HG03135 (cell line): ENCODE results near the gene DIP2C.

ENCODE experiments used
- ATAC-seq: cut with Tn5 transposase; IDR thresholded peaks from one replicate; pipeline ENCODE4 v1.9.1; 2021; ENCODE audit warnings: mild to moderate bottlenecking, moderate library complexity; ENCODE audit not compliant: unreplicated experiment

DIP2C gene

DNA sequence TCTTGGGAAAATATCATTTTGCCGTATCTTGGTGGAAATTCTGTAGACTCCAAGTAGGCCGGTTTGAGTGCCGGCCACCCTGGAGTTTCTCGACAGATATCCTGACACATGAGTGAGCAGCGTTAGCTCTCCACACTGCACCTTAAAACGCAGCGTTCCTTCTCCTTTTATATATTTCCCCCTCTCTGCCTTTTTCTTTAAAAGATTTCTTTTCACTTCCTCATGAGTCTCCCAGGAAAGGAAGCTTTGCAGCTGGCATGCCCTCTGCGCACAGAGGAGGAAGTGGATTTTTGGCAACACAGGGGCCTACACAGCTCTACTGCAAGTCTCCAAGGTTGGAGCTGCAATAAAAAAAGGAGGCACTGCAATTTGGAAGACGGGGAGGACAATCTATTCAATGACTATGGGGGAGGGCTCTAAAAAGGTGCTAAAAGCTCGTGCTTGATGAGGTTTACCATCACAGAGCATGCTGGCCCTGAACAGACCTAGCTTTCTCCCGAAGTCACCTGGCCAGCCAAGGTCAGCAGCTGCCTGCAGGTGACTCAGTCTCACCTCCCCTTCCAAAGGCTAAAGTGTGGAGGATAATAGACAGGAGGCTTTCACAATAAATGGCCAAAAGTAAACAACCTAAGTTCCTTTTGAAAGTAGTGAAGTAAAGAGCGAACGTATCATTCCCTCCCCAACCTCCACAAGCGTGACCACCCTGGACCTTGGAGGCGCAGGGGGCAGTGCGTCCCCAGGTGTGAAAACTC is 301.4 kb downstream of the DIP2C start:
- no peak for ATAC-seq

DNA sequence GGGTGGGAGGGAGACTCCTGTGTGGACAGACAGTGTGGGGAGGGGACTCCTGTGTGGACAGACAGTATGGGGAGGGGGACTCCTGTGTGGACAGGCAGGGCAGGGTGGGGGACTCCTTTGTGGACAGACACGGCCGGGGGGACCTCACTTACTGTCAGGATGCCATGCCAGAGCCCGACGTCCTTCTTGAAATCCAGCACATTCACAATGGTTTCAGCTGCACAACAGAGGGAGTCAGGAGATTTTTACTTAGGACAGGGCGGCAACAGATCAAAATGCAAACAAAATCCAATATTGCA is 301.9 kb downstream of the DIP2C start:
- no peak for ATAC-seq

DNA sequence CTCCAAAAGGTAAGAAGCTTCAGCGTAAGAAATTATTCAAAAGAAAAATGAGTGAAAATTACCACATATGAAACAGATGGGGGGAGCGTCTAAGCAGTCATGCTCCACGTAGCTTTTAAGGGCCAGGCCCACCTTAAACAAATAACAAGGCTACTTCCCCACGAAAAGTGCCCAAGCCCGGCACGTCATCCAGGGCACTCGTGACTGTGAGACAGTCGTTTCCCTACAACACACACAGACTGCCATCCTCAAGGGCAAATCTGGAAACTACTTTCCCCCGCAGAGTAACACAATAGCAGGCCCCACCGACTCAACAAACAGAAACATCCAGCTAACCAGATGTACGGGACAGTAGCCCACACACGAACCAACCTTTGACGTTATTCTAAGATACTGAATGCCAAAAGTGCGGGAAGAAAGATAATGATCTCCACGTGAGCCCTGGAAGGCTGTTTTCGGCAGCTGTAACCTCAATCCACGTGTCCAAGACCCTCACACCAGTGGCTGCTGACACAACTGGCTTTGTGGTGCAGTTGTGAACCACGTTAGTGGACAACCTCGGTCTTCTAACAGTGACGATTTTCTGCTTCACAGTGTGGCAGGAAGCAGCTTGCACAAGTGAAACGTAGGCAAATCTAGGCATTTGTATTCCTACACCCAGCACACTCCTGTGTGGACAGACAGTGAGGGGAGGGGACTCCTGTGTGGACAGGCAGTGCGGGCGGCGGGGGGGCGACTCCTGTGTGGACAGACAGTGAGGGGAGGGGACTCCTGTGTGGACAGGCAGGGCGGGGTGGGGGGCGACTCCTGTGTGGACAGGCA is 302.5 kb downstream of the DIP2C start:
- no peak for ATAC-seq

DNA sequence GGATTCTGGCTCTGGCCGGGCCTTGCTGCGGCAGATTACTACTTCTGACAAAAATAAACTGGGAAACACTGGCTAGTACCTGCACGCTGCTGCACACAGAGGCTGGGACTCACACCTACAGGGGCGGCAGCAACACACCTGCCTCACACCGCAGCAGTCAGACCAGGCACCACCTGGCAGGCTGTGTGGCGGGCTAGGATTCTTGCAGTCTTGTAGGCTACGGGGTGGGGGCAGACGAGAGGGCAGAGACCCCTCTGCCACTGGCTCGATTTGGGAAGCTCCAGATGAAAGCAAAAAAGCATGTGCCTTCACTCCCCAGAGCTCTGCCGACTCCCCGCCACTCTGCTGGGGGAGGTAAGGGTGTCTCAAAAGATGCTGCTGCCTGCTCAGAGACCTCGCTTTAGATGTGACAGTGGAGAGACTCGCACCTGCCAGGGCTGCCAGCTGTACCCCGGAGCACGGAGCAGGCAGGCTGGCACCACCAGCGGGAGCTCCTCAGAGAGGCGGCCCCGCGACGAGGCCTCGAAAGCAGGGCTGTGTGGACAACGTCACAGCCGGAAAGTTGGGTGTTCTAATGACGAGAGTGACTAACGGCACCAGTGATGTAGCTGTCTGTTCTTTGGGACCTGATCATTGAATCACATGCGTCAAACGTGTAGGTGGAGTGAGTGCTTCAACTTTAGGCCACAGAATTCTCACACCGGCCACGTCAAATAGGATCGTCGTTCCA is 303.7 kb downstream of the DIP2C start:
- ATAC-seq: no peak

DNA sequence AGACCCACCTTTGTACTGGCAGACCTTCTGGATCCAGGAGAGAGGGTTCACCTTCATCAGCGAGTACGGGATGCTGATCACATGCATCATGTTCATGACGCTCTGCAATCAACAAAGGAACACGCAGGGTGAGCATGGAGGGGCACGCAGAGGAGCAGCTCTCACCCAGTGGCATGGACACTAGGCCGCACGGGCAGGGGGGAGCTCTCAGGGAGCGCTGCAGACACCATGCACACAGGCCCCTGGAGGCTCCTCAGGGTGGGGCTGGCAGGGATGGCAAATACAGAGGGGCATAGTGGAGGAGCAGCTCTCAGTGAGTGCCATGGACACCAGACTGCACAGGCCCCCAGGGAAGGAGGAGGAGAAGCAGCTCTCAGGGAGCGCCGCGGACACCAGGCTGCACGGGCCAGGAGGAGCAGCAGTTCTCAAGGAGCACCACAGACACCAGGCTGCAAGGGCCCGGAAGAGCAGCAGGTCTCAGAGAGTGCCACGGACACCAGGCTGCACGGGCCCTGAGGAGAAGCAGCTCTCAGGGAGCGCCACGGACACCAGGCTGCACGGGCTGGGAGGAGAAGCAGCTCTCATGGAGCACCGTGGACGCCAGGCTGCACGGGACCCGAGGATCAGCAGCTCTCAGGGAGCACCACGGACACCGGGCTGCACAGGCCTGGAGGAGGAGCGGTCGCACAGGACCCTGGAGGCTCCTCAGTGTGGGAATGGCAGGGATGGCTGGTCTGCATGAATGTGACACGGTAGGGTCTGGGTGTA is 304.7 kb downstream of the DIP2C start:
- no peak for ATAC-seq

DNA sequence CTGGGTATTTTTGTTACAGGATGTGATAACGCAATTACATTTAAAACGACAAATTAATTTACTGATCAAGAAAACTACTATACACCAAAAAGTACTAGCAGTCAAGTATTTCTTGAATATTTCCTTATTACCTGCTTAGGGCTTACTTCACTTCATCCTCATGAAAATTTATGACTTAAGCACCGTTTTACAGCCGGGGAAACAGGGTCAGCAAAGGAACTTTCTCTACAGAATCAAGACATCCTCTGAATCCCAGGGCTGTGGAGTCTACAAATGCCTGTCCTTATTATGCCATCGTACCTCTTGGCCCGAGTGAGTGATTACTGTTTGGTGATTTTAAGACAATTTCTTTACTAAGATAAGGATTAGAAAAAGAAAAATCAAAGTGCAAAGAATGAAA is 305.9 kb downstream of the DIP2C start:
- ATAC-seq: no peak

DNA sequence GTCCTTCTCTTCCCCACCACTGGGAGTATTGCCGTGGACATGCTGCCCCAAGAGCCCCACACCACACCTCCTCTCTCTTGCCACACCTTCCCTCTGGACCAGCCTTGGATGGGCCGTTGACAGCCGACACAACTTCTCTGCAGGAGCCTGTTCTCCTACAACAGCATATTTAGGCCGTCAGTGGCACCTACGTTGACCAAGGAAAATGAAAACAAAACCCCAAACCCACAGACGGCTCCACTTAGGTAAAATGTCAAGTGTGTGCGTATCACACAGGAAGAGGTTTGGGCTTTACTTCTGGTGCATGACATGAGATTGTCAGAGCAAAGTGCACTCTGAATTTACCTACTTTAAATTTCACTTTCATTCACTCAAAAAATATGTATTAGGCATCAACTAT is 307.7 kb downstream of the DIP2C start:
- no peak for ATAC-seq

DNA sequence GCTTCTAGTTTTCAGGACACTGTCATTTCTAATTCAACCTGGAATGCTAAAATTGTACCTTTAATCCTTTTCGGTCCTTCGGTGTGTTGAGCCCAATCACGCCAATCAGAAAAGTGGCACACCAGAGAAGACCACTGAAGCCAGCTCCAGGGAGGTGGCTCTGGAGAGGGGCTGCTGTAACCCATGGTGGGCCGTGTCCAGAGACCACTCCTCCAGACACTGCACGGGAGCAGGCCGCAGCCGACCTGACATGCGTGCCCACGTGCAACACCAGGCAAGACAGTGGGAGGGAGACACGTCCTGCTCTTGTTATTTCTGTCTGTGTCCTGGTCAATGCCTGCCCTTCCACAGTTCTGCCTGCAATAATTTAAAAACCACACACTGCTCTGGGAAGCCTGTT is 308.1 kb downstream of the DIP2C start:
- ATAC-seq: no peak

DNA sequence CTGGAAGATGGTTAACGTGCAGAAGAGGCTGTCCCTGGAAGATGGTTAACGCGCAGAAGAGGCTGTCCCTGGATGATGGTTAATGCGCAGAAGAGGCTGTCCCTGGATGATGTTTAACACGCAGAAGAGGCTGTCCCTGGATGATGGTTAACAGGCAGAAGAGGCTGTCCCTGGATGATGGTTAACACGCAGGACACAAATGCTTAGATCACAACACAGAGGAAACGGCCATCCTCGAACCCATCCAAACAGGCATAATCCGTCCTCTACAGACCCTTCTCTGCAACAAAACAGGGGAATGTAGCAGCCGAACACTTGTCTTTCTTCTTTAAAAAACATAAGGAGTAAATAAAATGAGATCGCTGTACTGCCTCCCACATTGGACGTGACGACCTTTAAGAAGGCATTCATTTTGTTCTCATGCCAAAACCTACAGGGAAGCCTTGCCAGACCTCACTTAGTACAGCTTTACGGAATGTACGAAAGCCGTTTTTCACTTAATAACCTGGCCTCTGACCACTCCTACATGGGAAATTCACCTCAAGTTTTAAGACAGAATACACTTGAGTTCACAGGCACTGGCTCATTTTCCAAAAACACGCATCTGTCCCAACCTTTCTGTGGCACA is 309.0 kb downstream of the DIP2C start:
- ATAC-seq: no peak

DNA sequence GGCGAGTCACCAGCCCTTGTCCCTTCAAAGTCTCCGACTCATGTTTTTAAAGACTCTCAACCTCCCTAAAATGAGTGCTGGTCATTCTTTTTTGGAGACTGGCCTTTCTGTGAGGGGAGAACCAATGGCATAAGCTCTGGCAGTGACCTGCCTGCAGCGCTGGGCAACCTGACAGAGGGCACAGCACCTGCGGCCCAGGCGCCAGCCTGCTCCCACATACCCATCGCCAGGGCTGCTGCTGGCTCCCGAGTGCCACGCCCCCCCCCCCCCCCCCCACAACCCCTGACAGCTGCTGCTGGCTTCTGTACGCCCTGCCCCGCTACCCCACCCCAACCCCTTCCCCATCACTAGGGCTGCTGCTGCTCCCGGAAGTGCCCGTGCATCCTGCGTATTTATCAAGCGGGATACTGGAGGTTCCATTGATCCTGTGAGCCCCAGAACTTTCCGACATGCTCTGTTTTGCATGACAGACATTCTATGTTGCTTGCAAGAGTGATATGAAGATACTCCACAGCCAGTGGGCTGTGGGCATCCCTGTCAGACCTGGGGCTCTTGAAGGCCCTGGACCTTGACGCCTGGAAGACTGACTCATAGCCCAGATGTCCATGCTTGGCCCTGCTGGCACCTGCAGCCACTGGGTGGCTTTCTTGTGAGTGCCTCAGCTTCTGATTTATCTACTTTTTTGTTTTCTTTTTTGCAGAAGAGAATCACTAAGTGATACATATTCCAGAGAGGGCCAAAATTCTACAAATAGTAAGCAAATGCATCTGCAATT is 310.4 kb downstream of the DIP2C start:
- no peak for ATAC-seq

DNA sequence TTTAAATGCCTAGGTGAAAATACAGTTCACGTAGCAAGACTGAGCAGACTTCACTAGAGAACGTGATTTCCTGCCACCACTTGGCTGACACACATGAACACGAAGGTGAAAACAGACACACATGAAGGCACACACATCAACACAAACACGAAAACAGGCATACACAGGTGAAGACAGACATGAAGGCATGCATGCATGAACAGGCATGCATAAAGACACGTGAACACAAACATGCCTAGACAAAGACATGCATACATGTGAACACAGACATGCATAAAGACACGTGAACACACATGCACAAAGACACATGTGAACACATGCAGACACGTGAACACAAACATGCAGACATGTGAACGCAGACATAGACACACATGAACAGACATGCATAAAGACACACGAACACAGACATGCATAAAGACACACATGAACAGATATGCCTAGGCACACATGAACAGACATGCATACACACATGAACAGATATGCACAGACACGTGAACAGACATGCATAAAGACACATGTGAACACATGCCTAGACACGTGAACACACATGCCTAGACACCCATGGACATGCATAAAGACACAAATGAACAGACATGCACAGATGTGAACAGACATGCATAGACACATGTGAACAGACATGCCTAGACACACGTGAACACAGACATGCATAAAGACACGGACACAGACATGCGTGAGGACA is 311.1 kb downstream of the DIP2C start:
- ATAC-seq: no peak

DNA sequence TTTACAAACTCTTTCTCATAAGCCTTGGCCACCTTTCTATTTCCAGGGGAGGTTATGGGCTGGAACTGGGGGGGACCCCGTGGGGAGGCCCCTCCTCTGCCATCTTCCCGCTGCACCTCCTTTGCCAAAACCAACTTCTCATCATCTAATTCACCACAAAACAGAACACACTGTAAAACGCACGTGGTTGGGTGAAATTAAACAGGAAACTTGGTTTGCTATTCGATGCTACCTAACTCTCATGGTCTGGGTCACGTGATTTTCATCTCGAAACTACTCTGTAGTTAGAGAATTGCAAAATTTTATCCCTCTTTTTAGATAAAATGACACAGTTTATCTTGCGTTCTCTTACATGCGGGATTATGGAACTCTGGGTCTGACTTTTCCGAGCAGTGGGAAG is 312.2 kb downstream of the DIP2C start:
- no peak for ATAC-seq

DNA sequence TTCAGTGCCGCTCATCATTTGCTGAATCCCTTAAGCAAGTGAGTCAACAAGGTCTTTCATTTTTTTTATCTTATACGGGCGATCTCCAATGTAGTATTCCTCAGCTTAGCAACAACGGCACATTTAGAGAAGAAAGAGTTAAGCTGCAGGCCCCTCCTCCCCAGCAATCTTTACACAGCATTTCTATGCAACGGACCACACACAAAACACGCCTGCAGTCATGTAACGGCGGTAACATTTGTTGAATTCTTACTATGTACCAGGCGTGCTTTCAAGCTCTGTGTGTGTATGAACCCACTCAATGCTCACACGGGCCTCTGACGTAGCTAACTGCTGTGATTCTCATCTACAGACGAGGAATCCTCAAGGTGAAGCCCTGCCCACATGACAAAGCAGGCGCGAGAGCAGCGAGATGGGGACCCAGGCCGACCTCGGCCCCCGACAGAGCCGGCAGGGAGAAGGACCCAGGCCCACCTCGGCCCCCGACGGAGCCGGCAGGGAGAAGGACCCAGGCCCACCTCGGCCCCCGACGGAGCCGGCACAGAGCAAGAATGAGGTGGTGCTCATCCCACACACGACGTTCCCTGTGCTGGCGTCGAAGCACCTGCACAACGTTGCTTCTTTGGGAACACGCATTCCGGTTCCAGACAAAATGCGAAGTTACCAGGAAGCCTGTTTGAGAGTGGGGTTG is 313.5 kb downstream of the DIP2C start:
- ATAC-seq: no peak

DNA sequence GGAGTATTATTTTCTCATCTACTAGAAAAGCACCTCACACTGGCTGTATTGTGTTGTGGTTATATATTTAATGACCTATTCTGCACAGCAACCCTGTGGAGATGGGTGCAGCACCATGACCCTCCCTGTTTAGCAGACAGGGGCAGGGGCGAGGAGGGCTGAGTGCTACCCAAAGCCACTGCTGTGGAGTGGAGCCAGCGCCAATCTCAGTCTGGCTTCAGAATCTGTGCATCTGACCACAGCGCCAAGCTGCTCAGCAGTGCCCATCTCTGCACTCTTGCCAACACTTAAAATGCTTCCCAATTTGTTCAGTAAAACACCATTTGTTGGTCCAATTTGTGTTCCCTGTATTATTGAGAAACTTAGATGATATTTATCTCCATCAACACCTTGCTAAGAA is 315.1 kb downstream of the DIP2C start:
- ATAC-seq: no peak

DNA sequence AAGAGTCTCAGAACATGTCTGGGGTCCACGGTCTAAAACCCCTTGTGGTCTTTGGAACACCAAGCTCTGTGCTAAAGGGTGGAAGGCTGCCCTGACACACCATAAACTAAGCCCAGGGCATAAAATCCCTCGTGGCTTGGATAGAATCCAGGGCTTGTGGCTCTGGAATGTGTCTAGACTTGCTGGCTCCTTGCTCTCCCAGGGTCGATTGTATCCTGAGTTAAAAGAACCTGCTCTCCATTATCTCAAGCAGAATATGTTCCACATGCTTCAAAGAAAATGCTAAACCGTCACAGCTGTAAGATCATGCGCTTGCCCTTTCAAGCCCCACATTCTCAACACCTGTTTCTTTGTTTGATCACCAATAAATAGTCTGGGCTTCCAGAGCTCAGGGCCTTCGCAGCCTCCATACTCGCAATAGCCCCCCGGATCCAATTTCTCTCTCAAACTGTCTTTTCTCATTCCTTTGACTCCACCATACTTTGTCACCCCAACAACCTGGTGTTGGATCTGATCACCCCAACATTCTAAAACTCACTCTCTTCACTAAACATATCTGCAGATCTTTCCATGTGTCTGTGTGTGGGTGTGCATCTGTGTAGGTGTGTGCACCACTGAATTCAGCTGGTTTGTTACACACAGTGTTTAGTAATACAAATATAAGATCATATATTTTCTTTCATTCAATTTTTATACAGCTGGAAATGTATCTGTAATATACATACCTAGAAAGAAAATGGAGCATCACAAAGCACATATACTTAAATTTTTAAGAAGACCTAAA is 315.8 kb downstream of the DIP2C start:
- ATAC-seq: no peak

DNA sequence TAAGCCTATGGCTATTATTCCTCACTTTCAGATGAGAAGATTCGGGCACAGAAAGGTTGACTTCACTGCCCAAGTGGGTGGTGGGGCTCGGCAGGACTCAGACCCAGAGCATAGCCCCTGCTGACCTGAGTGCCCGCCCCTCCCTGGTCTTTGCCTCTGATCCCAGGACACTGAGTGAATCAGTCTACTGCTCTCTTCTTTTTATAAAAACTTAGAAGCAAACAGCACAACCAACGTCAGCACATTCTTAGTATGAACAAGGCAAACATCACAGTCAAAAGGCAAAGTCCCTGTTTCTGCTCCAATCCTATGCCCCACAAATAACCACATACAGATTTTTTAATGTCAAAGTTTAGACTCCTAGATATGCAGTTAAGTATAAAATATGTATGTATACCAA is 316.5 kb downstream of the DIP2C start:
- no peak for ATAC-seq

DNA sequence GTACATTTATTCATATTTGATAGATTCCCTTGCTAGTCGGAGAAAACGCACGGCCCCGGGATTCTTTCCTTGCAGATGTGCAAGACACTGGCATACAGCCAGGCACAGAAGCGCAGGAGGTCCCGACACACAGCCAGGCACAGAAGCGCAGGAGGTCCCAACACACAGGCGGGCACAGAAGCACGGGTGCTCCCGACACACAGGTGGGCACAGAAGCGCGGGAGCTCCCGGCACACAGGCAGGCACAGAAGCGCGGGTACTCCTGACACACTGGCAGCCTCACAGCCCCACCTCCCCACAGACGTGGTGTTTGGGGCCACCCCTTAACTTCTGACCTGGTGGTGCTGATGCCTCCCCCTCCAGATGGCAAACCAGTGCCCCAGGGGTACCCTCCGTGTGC is 316.9 kb downstream of the DIP2C start:
- no peak for ATAC-seq

DNA sequence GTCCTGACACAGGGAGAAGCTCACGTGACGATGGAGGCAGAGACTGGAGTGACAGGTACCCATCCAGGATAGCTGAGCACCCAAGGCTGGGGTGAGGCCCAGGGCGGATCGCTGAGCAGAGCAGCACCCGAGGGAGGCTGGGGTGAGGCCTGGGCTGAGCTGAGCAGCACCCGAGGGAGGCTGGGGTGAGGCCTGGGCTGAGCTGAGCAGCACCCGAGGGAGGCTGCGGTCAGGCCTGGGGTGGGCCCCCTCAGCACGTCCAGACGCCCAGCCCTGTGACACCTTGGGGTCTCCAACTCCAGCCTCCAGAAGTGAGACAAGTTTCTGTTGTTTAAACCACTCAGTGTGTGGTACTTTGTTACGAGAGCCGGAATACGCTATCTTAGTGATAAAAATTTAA is 318.0 kb downstream of the DIP2C start:
- no peak for ATAC-seq
